Medulla oblongata (tissue), 1 donor: ENCODE data around the gene ITIH1.
A peak's percentile ranks its signal among the peaks of the same experiment; 100 is the strongest.
"Not testable (repeated sequence)": the region's sequence is repeated elsewhere in the genome, so short reads cannot be mapped to it uniquely, and the experiment has no call there.

Experiments used
- DNase-seq: peaks from one replicate; pipeline ENCODE4 v3.0.0-alpha.2; 2015; ENCODE audit errors: extremely low spot score

Gene ITIH1

GRCh38 chr3:52777127-52777958, at the start of gene ITIH1:
TSS of gene ITIH1 (plus strand) at chr3:52777599. CDS start at chr3:52777616, 17 bp downstream.
- DNase-seq, result no peak

- not testable (repeated sequence) for DNase-seq
Observed at GRCh38 chr3:52728753-52729152, 48.6 kb upstream of the ITIH1 start.

GRCh38 chr3:52730681-52731080, 46.7 kb upstream of the ITIH1 start:
- no peak for DNase-seq

- no peak for DNase-seq
Observed at GRCh38 chr3:52731590-52731989, 45.8 kb upstream of the ITIH1 start.

- no peak for DNase-seq
Observed at GRCh38 chr3:52733256-52733891, 44.0 kb upstream of the ITIH1 start.

GRCh38 chr3:52739730-52740129, 37.7 kb upstream of the ITIH1 start:
- no peak for DNase-seq

- DNase-seq, result peak; percentile 38
Observed at GRCh38 chr3:52742418-52743041, 34.9 kb upstream of the ITIH1 start.

GRCh38 chr3:52743152-52743551, 34.2 kb upstream of the ITIH1 start:
- no peak for DNase-seq

- no peak for DNase-seq
Observed at GRCh38 chr3:52743721-52744120, 33.7 kb upstream of the ITIH1 start.

GRCh38 chr3:52752045-52752660, 25.2 kb upstream of the ITIH1 start:
- DNase-seq, result no peak

- no peak for DNase-seq
Observed at GRCh38 chr3:52754373-52754772, 23.0 kb upstream of the ITIH1 start.

- DNase-seq, result no peak
Observed at GRCh38 chr3:52756141-52756540, 21.3 kb upstream of the ITIH1 start.

- DNase-seq, result no peak
Observed at GRCh38 chr3:52763466-52763865, 13.9 kb upstream of the ITIH1 start.

- DNase-seq, result no peak
Observed at GRCh38 chr3:52769786-52770455, 7.5 kb upstream of the ITIH1 start.

GRCh38 chr3:52770496-52771333, 6.7 kb upstream of the ITIH1 start, which contains the start of gene NEK4:
TSS of gene NEK4 (minus strand) at chr3:52770940. CDS start at chr3:52770746, 194 bp downstream.
- peak; percentile 94 for DNase-seq

- no peak for DNase-seq
Observed at GRCh38 chr3:52771334-52771681, 6.1 kb upstream of the ITIH1 start.

- DNase-seq, result no peak
Observed at GRCh38 chr3:52771702-52772101, 5.7 kb upstream of the ITIH1 start.

- DNase-seq, result no peak
Observed at GRCh38 chr3:52773361-52774065, 3.9 kb upstream of the ITIH1 start.

- no peak for DNase-seq
Observed at GRCh38 chr3:52774066-52774713, 3.2 kb upstream of the ITIH1 start.
